Stimulated activated CD4-positive, alpha-beta T cell treated with anti-CD3 and anti-CD28 coated beads, Interleukin-4, amount 100 ng/mL, for 4 hours (primary cell): ENCODE results near the gene SLC35D1.
"Not testable (repeated sequence)": the region's sequence is repeated elsewhere in the genome, so short reads cannot be mapped to it uniquely, and the experiment has no call there.

Experiments used
- DNase-seq, 2 experiments: peaks; one replicate each; pipeline ENCODE4 v3.0.0-alpha.2; 2020

The SLC35D1 gene

DNA sequence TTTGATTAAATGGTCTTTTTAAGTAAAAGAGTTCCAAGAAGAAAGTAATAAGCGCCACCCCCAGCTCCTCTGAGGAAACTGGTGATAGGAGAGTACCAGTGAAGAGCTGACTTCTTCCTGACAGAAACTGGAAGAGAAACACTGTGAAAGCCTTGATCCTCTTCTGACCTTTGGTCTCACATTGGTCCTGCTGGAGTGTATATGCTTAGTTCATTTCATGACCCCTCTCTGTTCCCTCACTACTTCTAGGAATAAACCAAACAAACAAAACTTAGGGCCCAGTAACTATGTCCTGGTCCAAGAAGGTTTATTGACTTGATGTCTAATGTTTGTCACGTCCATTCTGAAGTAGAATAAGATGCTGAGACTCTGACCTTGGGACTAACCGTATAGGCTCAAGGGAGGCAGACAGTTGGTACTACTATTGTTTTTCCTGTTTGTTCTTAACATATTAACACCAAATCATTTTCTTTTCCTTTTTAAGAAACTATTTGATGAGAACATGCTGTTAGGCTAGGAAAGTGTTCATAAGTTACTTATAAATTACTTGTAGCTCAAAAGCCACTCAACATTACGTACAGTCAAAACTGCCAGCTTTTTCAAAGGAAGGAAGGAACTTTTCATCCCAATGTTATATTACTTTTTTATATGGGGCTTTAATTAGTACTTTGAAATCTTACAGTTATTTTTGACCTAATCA, 71.2 kb downstream of the SLC35D1 start:
- no peak for DNase-seq

DNA sequence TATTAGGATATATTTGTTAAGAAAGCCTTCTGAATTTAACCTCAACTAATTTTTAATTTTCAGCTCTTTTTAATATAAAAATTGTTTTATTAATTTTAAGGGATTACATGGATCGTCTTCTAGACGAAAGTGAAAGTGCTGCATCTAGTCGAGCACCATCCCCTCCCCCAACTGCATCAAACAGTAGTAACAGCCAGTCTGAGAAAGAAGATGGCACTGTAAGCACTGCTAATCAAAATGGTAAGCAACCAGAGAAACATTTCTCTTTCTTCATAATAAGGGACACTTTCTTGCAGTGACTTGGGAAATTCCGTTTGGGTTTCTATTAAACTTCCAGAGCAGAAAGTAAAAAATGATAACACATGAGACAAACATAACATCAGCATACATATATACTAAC, 72.3 kb downstream of the SLC35D1 start:
- DNase-seq = peak; percentile 14 to 49

DNA sequence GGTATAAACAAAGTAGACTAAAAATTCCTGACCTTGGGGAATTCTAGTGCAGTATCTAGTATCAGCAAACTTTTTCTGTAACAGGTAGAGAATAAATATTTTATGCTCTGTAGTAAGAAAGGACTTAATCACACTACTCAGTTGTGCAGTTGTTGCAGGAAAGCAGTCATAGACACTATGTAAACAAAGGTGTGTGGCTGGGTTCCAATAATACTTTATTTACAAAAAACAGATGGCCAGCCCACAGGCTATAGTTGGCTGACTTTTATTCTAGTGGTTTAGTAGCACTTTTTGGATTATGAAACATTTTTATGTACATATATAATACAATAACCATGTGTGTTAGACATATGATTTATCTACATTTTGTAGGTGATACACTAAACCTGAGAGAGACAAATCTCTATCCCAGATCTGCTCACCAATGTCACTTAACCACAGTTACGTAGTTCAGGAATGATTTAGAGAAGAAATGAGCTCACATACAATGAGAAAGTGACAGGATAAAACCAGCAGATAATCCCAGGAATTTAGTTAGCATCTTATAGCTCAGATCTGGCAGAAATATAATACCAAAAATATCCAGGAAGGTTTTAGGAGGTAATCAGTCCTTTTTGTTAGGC, 73.1 kb downstream of the SLC35D1 start:
- DNase-seq = no peak

GRCh38 chr1:66979621-66980020, 74.3 kb downstream of the SLC35D1 start:
- DNase-seq = not testable (repeated sequence)

DNA sequence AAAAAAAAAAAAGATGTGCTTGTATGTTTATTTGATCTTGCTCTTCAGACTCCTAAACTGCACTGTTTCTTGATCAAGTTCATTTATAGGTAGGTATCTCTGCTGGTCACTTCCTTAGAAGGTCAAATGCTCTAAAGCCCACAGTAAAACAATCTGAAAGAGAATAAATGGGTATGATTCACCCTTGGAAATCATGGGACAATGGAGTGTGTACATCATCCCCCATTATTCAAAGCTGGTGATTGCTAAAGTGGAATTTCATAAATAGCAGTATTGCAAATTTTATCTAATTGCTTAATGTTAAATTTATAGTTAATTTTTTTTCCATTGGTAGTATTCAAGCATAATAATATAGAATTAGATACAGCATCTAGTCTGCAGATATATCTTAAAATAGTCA, 75.7 kb downstream of the SLC35D1 start:
- no peak for DNase-seq

GRCh38 chr1:66968574-66968973, 85.4 kb downstream of the SLC35D1 start:
- DNase-seq = no peak

GRCh38 chr1:66966188-66966873, 87.6 kb downstream of the SLC35D1 start:
- DNase-seq = not testable (repeated sequence)

GRCh38 chr1:66957938-66958337, 96.0 kb downstream of the SLC35D1 start:
- no peak for DNase-seq

DNA sequence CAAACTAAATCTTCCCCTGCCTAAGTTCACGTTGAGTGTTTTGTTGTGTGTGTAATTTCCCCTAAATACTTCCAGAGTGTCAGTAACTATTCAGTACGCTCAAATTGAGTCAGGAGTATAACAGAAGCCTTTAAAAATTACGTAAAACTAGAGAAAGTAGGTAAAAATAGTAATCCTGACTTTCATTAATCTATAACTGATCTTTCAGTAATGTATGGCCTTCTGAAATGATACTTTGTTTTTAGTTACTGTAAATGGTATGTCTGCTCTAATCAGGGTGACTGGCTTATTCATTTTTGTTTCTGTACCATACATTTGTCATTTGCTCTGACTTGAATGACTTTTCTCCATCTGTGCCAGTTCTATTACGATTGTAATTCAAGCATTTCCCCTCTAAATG, 99.7 kb downstream of the SLC35D1 start:
- DNase-seq = no peak

GRCh38 chr1:66951513-66951912, 102.4 kb downstream of the SLC35D1 start:
- no peak for DNase-seq
